Erythroblast (primary cell): Measurements from ENCODE around the gene CCL23.

Experiments
- GATA1 ChIP-seq: IDR thresholded peaks from 2 replicates; pipeline ENCODE4 v1.6.1; 2011; ENCODE audit warnings: low read depth, mild to moderate bottlenecking, control low read depth, low read length, moderate library complexity
- POLR2A ChIP-seq: IDR thresholded peaks from 2 replicates; pipeline ENCODE4 v1.6.1; 2011; ENCODE audit warnings: mild to moderate bottlenecking, low read length

DNA sequence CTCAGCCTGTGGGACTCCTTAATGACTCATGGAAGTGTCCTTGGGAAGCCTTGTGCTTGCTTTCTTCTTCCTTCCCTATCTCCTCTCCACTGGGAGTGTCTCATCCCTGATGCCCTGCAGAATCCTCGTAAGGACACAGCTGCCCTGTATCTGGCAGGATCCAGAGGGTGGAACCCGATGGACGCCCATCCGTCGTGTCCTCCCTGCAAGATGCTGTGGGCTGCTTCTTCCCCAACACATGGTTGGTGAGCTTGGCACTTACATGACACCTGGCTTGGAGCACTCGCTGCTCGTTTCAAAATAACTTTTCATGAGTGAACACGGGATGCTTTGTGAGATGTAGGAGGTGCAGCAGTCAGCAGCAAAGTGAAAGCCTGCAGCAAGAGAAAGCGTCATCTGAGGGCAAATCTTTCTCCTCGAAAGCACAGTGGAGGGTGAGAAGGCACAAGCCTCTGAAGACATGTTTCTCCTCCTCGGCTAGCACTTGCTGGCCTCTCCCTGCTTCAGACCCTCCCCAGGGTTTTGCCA is 19.7 kb downstream of the CCL23 start:
- TF ChIP-seq POLR2A (no peak), GATA1 (no peak)
